PFSK-1 (cell line): ENCODE data around the gene CTNND2.

Source experiments
- FOXP2 ChIP-seq: optimal IDR thresholded peaks from 2 replicates; pipeline ENCODE3; 2011; ENCODE audit warnings: borderline replicate concordance, control low read depth, inconsistent platforms; ENCODE audit not compliant: insufficient read depth; ENCODE audit errors: extremely low read length, extremely low read depth
- POLR2AphosphoS5 ChIP-seq: IDR thresholded peaks from 2 replicates; pipeline ENCODE4 v1.6.1; 2012; ENCODE audit warnings: low read depth, mild to moderate bottlenecking, control low read depth, low read length, moderate library complexity
- TAF1 ChIP-seq: IDR thresholded peaks from 2 replicates; pipeline ENCODE4 v1.6.1; 2012; ENCODE audit warnings: low read length, control low read depth, borderline replicate concordance; ENCODE audit not compliant: insufficient read depth
- TF ChIP-seq, protein P1 (sequence below), 2 experiments: IDR thresholded peaks; 2 replicates each; pipeline versions ENCODE4 v1.6.1 to v1.8.0; 2011 to 2012; ENCODE audit warnings: low read depth in 2 of 2, low read length in 2 of 2, control low read depth in 1 of 2, inconsistent platforms in 1 of 2, mild to moderate bottlenecking in 1 of 2, moderate library complexity in 1 of 2; ENCODE audit not compliant: insufficient read depth in 1 of 2

- TF ChIP-seq, protein P1, sequence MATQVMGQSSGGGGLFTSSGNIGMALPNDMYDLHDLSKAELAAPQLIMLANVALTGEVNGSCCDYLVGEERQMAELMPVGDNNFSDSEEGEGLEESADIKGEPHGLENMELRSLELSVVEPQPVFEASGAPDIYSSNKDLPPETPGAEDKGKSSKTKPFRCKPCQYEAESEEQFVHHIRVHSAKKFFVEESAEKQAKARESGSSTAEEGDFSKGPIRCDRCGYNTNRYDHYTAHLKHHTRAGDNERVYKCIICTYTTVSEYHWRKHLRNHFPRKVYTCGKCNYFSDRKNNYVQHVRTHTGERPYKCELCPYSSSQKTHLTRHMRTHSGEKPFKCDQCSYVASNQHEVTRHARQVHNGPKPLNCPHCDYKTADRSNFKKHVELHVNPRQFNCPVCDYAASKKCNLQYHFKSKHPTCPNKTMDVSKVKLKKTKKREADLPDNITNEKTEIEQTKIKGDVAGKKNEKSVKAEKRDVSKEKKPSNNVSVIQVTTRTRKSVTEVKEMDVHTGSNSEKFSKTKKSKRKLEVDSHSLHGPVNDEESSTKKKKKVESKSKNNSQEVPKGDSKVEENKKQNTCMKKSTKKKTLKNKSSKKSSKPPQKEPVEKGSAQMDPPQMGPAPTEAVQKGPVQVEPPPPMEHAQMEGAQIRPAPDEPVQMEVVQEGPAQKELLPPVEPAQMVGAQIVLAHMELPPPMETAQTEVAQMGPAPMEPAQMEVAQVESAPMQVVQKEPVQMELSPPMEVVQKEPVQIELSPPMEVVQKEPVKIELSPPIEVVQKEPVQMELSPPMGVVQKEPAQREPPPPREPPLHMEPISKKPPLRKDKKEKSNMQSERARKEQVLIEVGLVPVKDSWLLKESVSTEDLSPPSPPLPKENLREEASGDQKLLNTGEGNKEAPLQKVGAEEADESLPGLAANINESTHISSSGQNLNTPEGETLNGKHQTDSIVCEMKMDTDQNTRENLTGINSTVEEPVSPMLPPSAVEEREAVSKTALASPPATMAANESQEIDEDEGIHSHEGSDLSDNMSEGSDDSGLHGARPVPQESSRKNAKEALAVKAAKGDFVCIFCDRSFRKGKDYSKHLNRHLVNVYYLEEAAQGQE (IDR thresholded peaks at IDR 0.05; ENCODE audit: insufficient read depth in 1 of 2, low read depth in 2 of 2, low read length in 2 of 2): no peak
- TF ChIP-seq POLR2AphosphoS5 (no peak), TAF1 (no peak), FOXP2 (no peak)
Observed at GRCh38 chr5:10949856-10950630, 954.2 kb downstream of the CTNND2 start.
